K562 (cell line): Measurements from ENCODE around the gene GGA3. TPM values are rescaled to one million over a fixed set of nuclear protein-coding genes. Genes with fewer than 3 reads are reported as not detected.

Source experiments
- CAMTA2 ChIP-seq: fragments of 250-450 bp; sonication (Bioruptor Pico); conservative IDR thresholded peaks from 2 replicates; pipeline ENCODE4 v1.5.1; 2022
- DIDO1 ChIP-seq: fragments of 450-650 bp; IDR thresholded peaks from 2 replicates; pipeline ENCODE4 v1.6.1; 2016; ENCODE audit warnings: low read depth, missing biosample characterization, missing genetic modification characterization
- DPF2 ChIP-seq: fragments of 450-650 bp; IDR thresholded peaks from 2 replicates; pipeline ENCODE4 v1.6.1; 2016
- KDM1A ChIP-seq, 2 experiments: fragments of 450-650 bp; IDR thresholded peaks; 2 replicates each; pipeline ENCODE4 v1.6.1; 2016; ENCODE audit warnings: mild to moderate bottlenecking in 2 of 2
- KHSRP ChIP-seq: fragments of 450-650 bp; IDR thresholded peaks from 2 replicates; pipeline ENCODE4 v1.6.1; 2017
- MTA1 ChIP-seq: fragments of 450-650 bp; IDR thresholded peaks from 2 replicates; pipeline ENCODE4 v1.6.1; 2017; ENCODE audit warnings: borderline replicate concordance
- RCOR1 ChIP-seq, 2 experiments: IDR thresholded peaks; 2 replicates each; pipeline ENCODE4 v1.6.1; 2012; ENCODE audit warnings: low read depth in 2 of 2, low read length in 2 of 2, borderline replicate concordance in 1 of 2, improper control_type of control experiment in 1 of 2
- SMAD3 ChIP-seq: fragments of 450-650 bp; formaldehyde crosslinking; conservative IDR thresholded peaks from 2 replicates; pipeline ENCODE4 v1.4.0; 2020; ENCODE audit warnings: mild to moderate bottlenecking
- TFAP4 ChIP-seq: sonication (generic); formaldehyde crosslinking; IDR thresholded peaks from 2 replicates; pipeline ENCODE4 v1.8.0; 2022; ENCODE audit warnings: missing genetic modification reagents, mild to moderate bottlenecking, moderate library complexity, borderline replicate concordance
- WHSC1 ChIP-seq: IDR thresholded peaks from one replicate; pipeline ENCODE4 v1.6.1; 2012; ENCODE audit warnings: low read length, control low read depth, inconsistent platforms
- ZBTB7A ChIP-seq: IDR thresholded peaks from 2 replicates; pipeline ENCODE4 v1.6.1; 2011; ENCODE audit warnings: low read depth, mild to moderate bottlenecking, low read length, moderate library complexity, borderline replicate concordance; ENCODE audit not compliant: control insufficient read depth
- ZBTB8A ChIP-seq: fragments of 450-650 bp; IDR thresholded peaks from 2 replicates; pipeline ENCODE4 v1.6.1; 2018; ENCODE audit warnings: mild to moderate bottlenecking, moderate library complexity; ENCODE audit not compliant: partially characterized antibody
- ZC3H11A ChIP-seq: IDR thresholded peaks from 2 replicates; pipeline ENCODE4 v1.6.1; 2012; ENCODE audit warnings: low read depth, low read length, improper control_type of control experiment
- ZNF165 ChIP-seq: fragments of 250-450 bp; sonication (Bioruptor Pico); IDR thresholded peaks from 2 replicates; pipeline ENCODE4 v1.4.0; 2020; ENCODE audit warnings: borderline replicate concordance
- ZNF644 ChIP-seq: fragments of 200-800 bp; sonication (Bioruptor generic); IDR thresholded peaks from 2 replicates; pipeline ENCODE4 v1.6.1; 2016; ENCODE audit warnings: low read depth, missing genetic modification characterization, missing compliant biosample characterization
- polyA plus RNA-seq, 8 experiments: library from polyadenylated mRNA; depleted of rRNA in 4 of 8; stranded (reverse) in 5 of 8; unstranded in 3 of 8; fragments of >200 nt; fragmentation: Nextera tagmentation in 2 of 8; fragmentation: Illumina TruSeq in 1 of 8; extraction: Ambion mirVana in 2 of 8; extraction: Trizol in 1 of 8; gene quantifications; 2 replicates each; pipeline versions ENCODE4 v1.2.1 to v1.2.3, GENCODE V29; 2011 to 2014; ENCODE audit warnings: inconsistent platforms in 1 of 8, missing spikeins in 1 of 8
- total RNA-seq, 7 experiments: library from RNA; depleted of rRNA in 6 of 7; stranded (reverse); fragments of >200 nt in 6 of 7; fragmentation: Illumina TruSeq in 2 of 7; extraction: Trizol in 2 of 7; gene quantifications; 2 replicates each; pipeline versions ENCODE4 v1.2.1 to v1.2.3, GENCODE V29; 2011 to 2021; ENCODE audit warnings: low replicate concordance in 1 of 7
- TF ChIP-seq, protein P1 (sequence below): fragments of 450-650 bp; IDR thresholded peaks from 2 replicates; pipeline ENCODE4 v1.6.1; 2016; ENCODE audit warnings: mild to moderate bottlenecking
- TF ChIP-seq, protein P2 (sequence below), 2 experiments: fragments of 450-650 bp; IDR thresholded peaks; 2 replicates each; pipeline ENCODE4 v1.6.1; 2016; ENCODE audit warnings: mild to moderate bottlenecking in 2 of 2, borderline replicate concordance in 1 of 2, low read depth in 1 of 2, moderate library complexity in 1 of 2

The GGA3 gene
- total and polyA plus RNA-seq, 9 of the 15 experiments (the other 6 are each of a cell fraction or from before 2014, with no cell fraction given), result 5.7 to 64.9 (median 25.4) TPM

- TF ChIP-seq TFAP4 (CRISPR knock-in tag), result peak; percentile 75
- no peak for TF ChIP-seq DPF2
- TF ChIP-seq ZBTB7A, result no peak; the same call in 1 of the 2 replicates
- no peak for TF ChIP-seq WHSC1
- 0 out of 2 replicates have a peak, but pooled peaks have one; percentile 48 for TF ChIP-seq CAMTA2 (CRISPR knock-in tag)
- no peak for TF ChIP-seq KHSRP
- no peak for TF ChIP-seq ZNF165
- no peak for TF ChIP-seq RCOR1 (IDR thresholded peaks at IDR 0.05; ENCODE audit: borderline replicate concordance in 1 of 2, low read depth in 2 of 2, low read length in 2 of 2)
- TF ChIP-seq ZBTB8A, result no peak
- peak; percentile 78 for TF ChIP-seq DIDO1 (tag)
- 0 out of 2 replicates have a peak, but pooled peaks have one; percentile 31 for TF ChIP-seq ZNF644 (tag)
- TF ChIP-seq, protein P1, sequence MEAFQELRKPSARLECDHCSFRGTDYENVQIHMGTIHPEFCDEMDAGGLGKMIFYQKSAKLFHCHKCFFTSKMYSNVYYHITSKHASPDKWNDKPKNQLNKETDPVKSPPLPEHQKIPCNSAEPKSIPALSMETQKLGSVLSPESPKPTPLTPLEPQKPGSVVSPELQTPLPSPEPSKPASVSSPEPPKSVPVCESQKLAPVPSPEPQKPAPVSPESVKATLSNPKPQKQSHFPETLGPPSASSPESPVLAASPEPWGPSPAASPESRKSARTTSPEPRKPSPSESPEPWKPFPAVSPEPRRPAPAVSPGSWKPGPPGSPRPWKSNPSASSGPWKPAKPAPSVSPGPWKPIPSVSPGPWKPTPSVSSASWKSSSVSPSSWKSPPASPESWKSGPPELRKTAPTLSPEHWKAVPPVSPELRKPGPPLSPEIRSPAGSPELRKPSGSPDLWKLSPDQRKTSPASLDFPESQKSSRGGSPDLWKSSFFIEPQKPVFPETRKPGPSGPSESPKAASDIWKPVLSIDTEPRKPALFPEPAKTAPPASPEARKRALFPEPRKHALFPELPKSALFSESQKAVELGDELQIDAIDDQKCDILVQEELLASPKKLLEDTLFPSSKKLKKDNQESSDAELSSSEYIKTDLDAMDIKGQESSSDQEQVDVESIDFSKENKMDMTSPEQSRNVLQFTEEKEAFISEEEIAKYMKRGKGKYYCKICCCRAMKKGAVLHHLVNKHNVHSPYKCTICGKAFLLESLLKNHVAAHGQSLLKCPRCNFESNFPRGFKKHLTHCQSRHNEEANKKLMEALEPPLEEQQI, result no peak
- peak; percentile 88 for TF ChIP-seq MTA1
- TF ChIP-seq, protein P2, sequence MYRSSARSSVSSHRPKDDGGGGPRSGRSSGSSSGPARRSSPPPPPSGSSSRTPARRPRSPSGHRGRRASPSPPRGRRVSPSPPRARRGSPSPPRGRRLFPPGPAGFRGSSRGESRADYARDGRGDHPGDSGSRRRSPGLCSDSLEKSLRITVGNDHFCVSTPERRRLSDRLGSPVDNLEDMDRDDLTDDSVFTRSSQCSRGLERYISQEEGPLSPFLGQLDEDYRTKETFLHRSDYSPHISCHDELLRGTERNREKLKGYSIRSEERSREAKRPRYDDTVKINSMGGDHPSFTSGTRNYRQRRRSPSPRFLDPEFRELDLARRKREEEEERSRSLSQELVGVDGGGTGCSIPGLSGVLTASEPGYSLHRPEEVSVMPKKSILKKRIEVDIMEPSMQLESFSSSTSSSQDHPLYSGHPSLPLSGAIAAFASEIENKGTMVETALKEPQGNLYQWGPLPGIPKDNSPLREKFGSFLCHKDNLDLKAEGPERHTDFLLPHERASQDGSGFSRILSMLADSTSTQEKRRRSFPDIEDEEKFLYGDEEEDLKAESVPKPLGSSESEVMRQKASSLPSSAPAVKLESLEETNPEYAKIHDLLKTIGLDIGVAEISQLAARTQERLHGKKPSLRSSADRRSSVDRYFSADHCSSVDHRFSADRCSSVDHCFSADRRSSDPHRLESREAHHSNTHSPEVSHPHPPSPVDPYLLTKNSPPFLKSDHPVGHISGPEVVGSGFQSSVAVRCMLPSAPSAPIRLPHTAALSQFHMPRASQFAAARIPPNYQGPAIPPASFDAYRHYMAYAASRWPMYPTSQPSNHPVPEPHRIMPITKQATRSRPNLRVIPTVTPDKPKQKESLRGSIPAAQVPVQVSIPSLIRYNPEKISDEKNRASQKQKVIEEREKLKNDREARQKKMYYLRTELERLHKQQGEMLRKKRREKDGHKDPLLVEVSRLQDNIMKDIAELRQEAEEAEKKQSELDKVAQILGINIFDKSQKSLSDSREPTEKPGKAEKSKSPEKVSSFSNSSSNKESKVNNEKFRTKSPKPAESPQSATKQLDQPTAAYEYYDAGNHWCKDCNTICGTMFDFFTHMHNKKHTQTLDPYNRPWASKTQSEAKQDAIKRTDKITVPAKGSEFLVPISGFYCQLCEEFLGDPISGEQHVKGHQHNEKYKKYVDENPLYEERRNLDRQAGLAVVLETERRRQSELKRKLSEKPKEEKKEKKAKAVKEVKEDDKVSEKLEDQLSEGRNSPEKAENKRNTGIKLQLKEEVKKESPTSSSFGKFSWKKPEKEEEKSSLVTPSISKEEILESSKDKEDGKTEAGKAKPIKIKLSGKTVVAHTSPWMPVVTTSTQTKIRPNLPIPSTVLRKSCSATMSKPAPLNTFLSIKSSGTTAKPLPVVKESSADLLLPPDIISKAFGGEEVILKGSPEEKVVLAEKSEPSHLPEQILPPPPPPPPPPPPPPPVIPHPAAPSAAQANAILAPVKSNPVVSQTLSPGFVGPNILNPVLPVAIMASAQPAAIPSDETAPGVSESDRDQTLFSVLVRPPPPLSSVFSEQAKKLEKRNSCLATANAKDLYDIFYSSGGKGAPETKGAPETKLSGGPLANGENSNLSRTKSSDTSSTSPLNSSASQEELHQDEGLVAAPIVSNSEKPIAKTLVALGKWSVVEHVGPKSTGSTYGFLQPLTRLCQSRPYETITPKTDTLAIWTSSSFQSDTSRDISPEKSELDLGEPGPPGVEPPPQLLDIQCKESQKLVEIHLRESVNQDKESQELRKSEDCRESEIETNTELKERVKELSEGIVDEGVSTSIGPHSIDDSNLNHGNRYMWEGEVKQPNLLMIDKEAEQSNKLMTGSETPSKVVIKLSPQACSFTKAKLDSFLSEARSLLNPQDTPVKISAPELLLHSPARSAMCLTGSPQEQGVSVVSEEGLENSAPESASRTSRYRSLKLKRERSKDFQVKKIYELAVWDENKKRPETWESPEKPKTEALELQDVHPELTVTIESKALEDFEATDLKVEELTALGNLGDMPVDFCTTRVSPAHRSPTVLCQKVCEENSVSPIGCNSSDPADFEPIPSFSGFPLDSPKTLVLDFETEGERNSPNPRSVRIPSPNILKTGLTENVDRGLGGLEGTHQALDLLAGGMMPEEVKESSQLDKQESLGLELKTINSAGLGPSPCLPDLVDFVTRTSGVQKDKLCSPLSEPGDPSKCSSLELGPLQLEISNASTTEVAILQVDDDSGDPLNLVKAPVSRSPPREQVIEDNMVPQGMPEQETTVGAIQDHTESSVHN (IDR thresholded peaks at IDR 0.05; ENCODE audit: borderline replicate concordance in 1 of 2, low read depth in 1 of 2), result no peak
- TF ChIP-seq SMAD3 (CRISPR knock-in tag), result 0 out of 2 replicates have a peak, but pooled peaks have one; percentile 41
- no peak for TF ChIP-seq ZC3H11A
- no peak for TF ChIP-seq KDM1A (IDR thresholded peaks at IDR 0.05)
Observed at GRCh38 chr17:75261336-75262111, at the start of gene GGA3, which contains the start of gene MRPS7 (continued).
